A549 (cell line): Measurements from ENCODE around the gene CASQ1.

Experiments used
- CTCF ChIP-seq: fragments of >200 bp; sonication (Bioruptor Twin); formaldehyde crosslinking; IDR thresholded peaks from 3 replicates; pipeline ENCODE4 v1.5.1; 2016
- ELK1 ChIP-seq: fragments of 150-350 bp; IDR thresholded peaks from 2 replicates; pipeline ENCODE4 v1.6.1; 2014; ENCODE audit warnings: low read depth, mild to moderate bottlenecking, low read length
- POLR2A ChIP-seq: IDR thresholded peaks from 2 replicates; pipeline ENCODE4 v1.6.1; 2012; ENCODE audit warnings: mild to moderate bottlenecking, low read length

GRCh38 chr1:160189649-160190625 is at the start of gene CASQ1:
- TF ChIP-seq POLR2A (no peak), CTCF (no peak), ELK1 (no peak)
